SK-N-SH treated with all-trans-retinoic acid at 6 μM for 48 hours (cell line): ENCODE data around the gene LILRA5.
"Not testable (repeated sequence)": the region's sequence is repeated elsewhere in the genome, so short reads cannot be mapped to it uniquely, and the experiment has no call there.

Experiments
- ATAC-seq: fragments of 200-7000 bp; cut with Tn5 transposase; 3 replicates; pipeline ENCODE4 v1.9.1; 2020; ENCODE audit warnings: mild to moderate bottlenecking, moderate library complexity
- CSDC2 ChIP-seq: fragments of 250-450 bp; sonication (Bioruptor Pico); IDR thresholded peaks from 2 replicates; pipeline ENCODE4 v1.5.0; 2020; ENCODE audit warnings: mild to moderate bottlenecking, moderate library complexity
- ESRRG ChIP-seq: fragments of 250-450 bp; sonication (Bioruptor Pico); IDR thresholded peaks from 2 replicates; pipeline ENCODE4 v1.6.1; 2021; ENCODE audit warnings: mild to moderate bottlenecking
- GLIS3 ChIP-seq: fragments of 250-450 bp; sonication (Bioruptor Pico); IDR thresholded peaks from 2 replicates; pipeline ENCODE4 v1.5.0; 2020; ENCODE audit warnings: mild to moderate bottlenecking, moderate library complexity
- ISL1 ChIP-seq: fragments of 250-450 bp; sonication (Bioruptor Pico); IDR thresholded peaks from 2 replicates; pipeline ENCODE4 v2.1.2; 2022; ENCODE audit warnings: mild to moderate bottlenecking, moderate library complexity
- OSR1 ChIP-seq: fragments of 250-450 bp; sonication (Bioruptor Pico); IDR thresholded peaks from 2 replicates; pipeline ENCODE4 v1.8.0; 2022; ENCODE audit warnings: moderate library complexity, mild to moderate bottlenecking, inconsistent platforms
- PPARA ChIP-seq: fragments of 250-450 bp; sonication (Bioruptor Pico); IDR thresholded peaks from 2 replicates; pipeline ENCODE4 v1.5.0; 2020; ENCODE audit warnings: mild to moderate bottlenecking, borderline replicate concordance
- RARB ChIP-seq: fragments of 250-450 bp; sonication (Bioruptor Pico); IDR thresholded peaks from 2 replicates; pipeline ENCODE4 v1.8.0; 2021; ENCODE audit warnings: mild to moderate bottlenecking, moderate library complexity
- SNAI2 ChIP-seq: fragments of 250-450 bp; sonication (Bioruptor Pico); IDR thresholded peaks from 2 replicates; pipeline ENCODE4 v1.5.0; 2020; ENCODE audit warnings: mild to moderate bottlenecking, moderate library complexity
- TCF4 ChIP-seq: fragments of 250-450 bp; sonication (Bioruptor Pico); IDR thresholded peaks from 2 replicates; pipeline ENCODE4 v1.8.0; 2021; ENCODE audit warnings: mild to moderate bottlenecking, moderate library complexity, borderline replicate concordance
- TOX ChIP-seq: fragments of 250-450 bp; sonication (Bioruptor Pico); IDR thresholded peaks from 2 replicates; pipeline ENCODE4 v1.8.0; 2021; ENCODE audit warnings: mild to moderate bottlenecking, moderate library complexity, borderline replicate concordance
- ZFP30 ChIP-seq: fragments of 450-650 bp; formaldehyde crosslinking; IDR thresholded peaks from 2 replicates; pipeline ENCODE4 v1.5.0; 2022; ENCODE audit warnings: mild to moderate bottlenecking, moderate library complexity
- ZNF565 ChIP-seq: fragments of 450-650 bp; formaldehyde crosslinking; conservative IDR thresholded peaks from 2 replicates; pipeline ENCODE4 v1.5.0; 2020; ENCODE audit warnings: low read depth, mild to moderate bottlenecking, moderate library complexity
- ZNF70 ChIP-seq: fragments of 450-650 bp; formaldehyde crosslinking; IDR thresholded peaks from 2 replicates; pipeline ENCODE4 v1.5.0; 2020; ENCODE audit warnings: mild to moderate bottlenecking, moderate library complexity
- TF ChIP-seq, protein P1 (sequence below): fragments of 250-450 bp; sonication (Bioruptor Pico); IDR thresholded peaks from 2 replicates; pipeline ENCODE4 v1.5.1; 2020; ENCODE audit warnings: low read depth, mild to moderate bottlenecking, moderate library complexity
- TF ChIP-seq, protein P2 (sequence below): fragments of 250-450 bp; sonication (Bioruptor Pico); IDR thresholded peaks from 2 replicates; pipeline ENCODE4 v1.8.0; 2020; ENCODE audit warnings: mild to moderate bottlenecking, moderate library complexity, borderline replicate concordance
- TF ChIP-seq, protein P3 (sequence below): fragments of 250-450 bp; sonication (Bioruptor Pico); IDR thresholded peaks from 2 replicates; pipeline ENCODE4 v1.8.0; 2021; ENCODE audit warnings: low read depth, mild to moderate bottlenecking, moderate library complexity, borderline replicate concordance
- TF ChIP-seq, protein P4 (sequence below): fragments of 250-450 bp; sonication (Bioruptor Pico); IDR thresholded peaks from 2 replicates; pipeline ENCODE4 v1.5.1; 2021; ENCODE audit warnings: mild to moderate bottlenecking, moderate library complexity
- TF ChIP-seq, protein P5 (sequence below): fragments of 250-450 bp; sonication (Bioruptor Pico); IDR thresholded peaks from 2 replicates; pipeline ENCODE4 v1.5.0; 2020; ENCODE audit warnings: mild to moderate bottlenecking, moderate library complexity

LILRA5 gene

DNA sequence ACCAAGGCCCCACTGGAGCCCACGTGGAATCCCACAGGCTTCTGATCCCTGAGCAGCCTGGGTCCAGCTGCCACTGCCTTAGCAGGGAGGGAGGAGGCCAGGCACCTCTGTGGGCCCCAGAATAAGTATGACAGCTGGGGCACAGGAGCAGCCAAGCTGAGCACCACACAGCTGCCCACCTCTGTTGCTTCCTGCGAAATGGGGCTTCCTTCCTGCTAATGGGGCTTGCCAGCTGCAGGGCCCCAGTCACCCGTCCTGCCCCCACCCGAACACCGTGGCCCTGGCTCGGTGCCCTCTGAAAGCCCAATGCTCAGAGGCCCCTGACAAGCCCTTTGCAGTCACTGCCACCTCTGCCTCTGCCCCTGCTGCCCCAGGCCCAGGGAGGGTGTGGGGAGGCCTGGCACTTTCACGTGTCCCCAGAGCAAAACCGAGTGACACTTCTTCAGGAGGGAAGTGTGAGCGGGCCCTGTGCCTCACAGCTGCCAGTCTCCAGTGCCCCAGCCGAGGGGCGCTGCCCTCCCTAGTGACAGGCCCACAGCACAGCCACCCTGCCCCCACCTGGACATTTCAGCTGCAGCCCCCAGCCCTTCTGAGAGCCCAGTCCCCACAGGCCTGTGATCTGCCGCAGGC lies 27.4 kb downstream of the LILRA5 start:
- ATAC-seq: not testable (repeated sequence)

DNA sequence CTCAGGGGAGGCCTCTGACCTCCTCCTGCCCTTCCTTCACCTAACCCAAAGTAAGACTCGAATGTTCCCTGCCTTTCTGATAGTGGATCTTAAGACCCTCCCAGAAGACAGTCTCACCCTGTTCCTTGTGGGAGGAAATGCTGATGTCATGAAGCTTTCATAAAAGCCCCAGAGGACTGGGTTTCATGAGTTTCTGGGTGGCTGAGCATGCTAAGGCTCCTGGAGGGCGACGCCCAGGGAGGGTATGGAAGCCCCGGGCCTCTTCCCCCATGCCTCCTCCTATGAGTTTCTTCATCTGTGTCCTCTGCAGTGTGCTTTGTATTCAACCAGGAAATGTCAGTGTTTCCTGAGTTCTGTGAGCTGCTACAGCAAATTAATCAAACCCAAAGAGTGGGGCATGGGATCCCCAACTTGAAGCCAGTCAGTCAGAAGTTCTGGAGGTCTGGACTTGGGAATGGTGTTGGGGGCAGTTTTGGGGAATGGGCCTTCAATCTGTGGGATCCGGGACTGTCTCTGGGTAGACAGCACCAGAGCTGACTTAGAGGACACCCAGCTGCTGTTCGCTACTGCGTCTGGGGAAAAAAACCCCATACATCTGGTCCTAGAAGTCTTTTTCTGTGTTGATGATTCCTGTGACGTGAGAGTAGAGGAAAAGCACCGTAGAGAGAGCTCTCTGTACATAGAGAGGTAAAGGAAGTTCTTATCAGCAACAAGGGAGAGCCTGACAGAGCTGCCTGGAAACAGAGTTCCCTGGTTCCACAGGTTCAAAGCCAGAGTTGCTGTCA lies 30.1 kb downstream of the LILRA5 start:
- TF ChIP-seq GLIS3 (CRISPR knock-in tag): no peak
- TF ChIP-seq, protein P1, sequence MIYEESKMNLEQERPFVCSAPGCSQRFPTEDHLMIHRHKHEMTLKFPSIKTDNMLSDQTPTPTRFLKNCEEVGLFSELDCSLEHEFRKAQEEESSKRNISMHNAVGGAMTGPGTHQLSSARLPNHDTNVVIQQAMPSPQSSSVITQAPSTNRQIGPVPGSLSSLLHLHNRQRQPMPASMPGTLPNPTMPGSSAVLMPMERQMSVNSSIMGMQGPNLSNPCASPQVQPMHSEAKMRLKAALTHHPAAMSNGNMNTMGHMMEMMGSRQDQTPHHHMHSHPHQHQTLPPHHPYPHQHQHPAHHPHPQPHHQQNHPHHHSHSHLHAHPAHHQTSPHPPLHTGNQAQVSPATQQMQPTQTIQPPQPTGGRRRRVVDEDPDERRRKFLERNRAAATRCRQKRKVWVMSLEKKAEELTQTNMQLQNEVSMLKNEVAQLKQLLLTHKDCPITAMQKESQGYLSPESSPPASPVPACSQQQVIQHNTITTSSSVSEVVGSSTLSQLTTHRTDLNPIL (CRISPR knock-in tag): no peak
- no peak for TF ChIP-seq SNAI2 (CRISPR knock-in tag)
- no peak for TF ChIP-seq ISL1 (CRISPR knock-in tag)
- TF ChIP-seq CSDC2 (CRISPR knock-in tag): no peak
- no peak for TF ChIP-seq ZNF565 (CRISPR knock-in tag)
- TF ChIP-seq TOX: no peak
- TF ChIP-seq, protein P2, sequence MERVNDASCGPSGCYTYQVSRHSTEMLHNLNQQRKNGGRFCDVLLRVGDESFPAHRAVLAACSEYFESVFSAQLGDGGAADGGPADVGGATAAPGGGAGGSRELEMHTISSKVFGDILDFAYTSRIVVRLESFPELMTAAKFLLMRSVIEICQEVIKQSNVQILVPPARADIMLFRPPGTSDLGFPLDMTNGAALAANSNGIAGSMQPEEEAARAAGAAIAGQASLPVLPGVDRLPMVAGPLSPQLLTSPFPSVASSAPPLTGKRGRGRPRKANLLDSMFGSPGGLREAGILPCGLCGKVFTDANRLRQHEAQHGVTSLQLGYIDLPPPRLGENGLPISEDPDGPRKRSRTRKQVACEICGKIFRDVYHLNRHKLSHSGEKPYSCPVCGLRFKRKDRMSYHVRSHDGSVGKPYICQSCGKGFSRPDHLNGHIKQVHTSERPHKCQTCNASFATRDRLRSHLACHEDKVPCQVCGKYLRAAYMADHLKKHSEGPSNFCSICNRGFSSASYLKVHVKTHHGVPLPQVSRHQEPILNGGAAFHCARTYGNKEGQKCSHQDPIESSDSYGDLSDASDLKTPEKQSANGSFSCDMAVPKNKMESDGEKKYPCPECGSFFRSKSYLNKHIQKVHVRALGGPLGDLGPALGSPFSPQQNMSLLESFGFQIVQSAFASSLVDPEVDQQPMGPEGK (CRISPR knock-in tag): no peak
- TF ChIP-seq, protein P3, sequence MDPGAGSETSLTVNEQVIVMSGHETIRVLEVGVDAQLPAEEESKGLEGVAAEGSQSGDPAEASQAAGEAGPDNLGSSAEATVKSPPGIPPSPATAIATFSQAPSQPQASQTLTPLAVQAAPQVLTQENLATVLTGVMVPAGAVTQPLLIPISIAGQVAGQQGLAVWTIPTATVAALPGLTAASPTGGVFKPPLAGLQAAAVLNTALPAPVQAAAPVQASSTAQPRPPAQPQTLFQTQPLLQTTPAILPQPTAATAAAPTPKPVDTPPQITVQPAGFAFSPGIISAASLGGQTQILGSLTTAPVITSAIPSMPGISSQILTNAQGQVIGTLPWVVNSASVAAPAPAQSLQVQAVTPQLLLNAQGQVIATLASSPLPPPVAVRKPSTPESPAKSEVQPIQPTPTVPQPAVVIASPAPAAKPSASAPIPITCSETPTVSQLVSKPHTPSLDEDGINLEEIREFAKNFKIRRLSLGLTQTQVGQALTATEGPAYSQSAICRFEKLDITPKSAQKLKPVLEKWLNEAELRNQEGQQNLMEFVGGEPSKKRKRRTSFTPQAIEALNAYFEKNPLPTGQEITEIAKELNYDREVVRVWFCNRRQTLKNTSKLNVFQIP (CRISPR knock-in tag): no peak
- no peak for TF ChIP-seq TCF4
- TF ChIP-seq OSR1 (CRISPR knock-in tag): no peak
- no peak for ATAC-seq

DNA sequence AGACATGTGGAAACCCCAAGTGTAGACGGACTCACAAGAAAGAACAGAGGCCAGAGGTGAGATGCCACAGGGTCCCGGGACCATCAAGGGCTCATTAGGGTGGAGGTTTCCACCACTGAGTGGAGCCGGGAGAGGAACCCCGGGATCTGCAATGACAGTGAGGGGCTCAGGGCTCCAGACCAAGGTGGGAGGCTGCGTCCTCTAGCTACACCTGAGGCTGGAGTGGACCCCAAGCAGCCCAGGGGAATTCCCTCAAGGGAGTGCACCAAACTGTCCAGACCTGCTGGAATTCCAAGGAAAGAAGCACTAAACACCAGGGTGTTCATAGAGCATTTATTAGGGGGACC lies 31.3 kb downstream of the LILRA5 start:
- ATAC-seq: not testable (repeated sequence)

DNA sequence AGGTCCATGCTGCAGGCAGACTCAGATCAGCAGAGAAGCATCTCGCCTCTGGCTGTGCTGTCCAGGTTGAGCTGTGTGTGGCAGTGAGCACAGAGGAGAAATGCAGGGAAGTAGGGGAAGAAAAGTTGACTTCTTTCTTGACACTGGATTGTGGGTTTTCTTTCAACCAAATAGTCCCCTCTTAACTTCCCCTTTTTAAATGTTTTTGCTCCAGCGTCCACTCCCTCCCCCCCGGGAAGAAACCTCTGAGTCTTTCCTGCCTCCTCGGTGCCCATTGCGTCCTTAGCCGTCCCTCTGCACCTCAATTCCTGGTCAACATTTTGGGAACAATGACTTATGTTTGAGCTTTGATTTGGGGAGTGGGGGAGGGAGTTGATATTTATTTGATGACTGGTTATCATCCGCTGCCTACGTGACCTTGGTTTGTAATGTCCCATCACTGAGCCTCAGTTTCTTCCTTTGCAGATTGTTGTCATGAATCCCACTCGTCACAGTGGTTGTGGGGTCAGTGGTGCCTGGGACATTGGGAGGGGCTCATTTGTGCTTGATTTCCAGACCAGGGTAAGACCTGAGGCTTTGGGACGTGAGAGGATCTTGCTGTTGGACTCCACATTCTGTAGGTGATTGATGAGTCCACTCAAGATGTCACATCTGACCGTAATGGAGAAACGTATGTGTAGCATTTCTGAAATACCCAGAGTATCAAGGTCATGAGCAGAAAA lies 31.8 kb downstream of the LILRA5 start, which contains the start of gene LILRB2:
TSS of gene LILRB2 (minus strand) at position 104 of the 722 bp plus-strand sequence. CDS start 614 bp downstream, outside the sequence.
- TF ChIP-seq RARB (CRISPR knock-in tag): no peak
- TF ChIP-seq PPARA: no peak

DNA sequence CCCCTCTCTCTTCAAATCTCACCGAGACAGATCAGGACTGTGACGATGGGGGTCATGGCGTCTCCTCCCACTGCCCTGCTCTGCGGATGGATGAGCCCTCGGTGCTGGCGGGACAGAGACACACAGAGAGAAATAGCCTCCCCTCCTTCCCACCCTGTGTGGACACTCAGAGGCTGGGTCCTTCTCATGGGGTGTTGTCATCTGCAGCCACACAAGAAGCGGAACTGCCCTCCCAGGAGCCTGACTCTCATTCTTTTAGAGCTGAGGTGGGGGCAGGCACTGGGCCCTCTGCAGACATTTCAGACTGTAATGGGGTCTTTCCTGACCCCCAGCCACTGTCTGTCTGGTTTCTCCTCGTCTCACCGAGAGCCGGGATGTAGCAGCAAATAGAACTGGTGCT lies 32.5 kb downstream of the LILRA5 start:
- not testable (repeated sequence) for ATAC-seq

More for the DNA sequence above, 31.8 kb downstream of the LILRA5 start, which contains the start of gene LILRB2:
- ATAC-seq: no peak

DNA sequence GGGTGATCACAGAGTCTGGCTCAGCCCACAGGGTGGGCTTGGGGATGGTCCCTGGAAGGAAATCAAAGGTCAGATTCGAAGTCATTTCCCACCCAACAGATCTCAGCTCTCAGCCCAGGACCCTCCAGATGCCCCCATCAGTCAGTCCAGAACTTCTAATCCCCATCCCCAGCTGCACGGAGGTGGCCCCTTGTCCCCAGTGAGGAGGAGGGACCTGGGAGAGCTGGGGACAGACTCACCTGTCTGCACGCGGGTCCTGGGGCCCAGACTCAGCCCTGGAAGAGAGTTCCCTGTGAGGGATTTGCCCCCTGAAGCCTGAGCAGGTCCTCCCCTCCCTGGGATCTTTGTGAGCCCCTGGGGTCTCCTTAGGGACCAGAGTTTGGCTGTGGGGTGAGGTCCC lies 32.9 kb downstream of the LILRA5 start:
- not testable (repeated sequence) for ATAC-seq

DNA sequence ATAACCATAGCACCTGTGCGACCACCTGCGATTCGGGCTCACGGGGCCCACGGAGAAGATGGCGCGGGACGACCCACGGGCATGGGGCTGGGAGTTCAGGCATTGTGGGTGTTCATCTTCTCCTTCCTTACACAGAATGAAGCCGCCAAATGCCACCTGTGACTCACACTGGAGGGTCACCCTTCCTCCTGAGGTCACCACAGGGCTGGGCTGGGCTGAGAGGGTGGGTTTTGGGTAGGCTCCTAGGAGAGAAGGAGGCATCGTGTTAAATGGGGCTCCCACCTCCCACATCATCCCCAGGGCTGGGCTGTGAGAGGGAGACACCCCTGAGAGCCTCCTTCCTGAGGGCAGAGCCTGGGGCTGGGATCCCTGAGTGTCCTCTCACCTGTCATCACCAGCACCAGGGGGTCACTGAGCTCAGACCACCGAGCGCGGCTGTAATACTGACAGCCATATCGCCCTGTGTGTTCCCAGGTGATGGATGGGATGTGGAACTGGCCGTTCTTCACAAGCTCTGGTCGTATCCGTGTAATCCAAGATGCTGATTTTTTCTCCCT lies 33.5 kb downstream of the LILRA5 start:
- ATAC-seq: no peak
- TF ChIP-seq ESRRG (CRISPR knock-in tag) (no peak), ZNF70 (no peak), RARB (CRISPR knock-in tag) (no peak), ZFP30 (CRISPR knock-in tag) (no peak), TOX (no peak)
- TF ChIP-seq, protein P2 (CRISPR knock-in tag): no peak
- TF ChIP-seq, protein P4, sequence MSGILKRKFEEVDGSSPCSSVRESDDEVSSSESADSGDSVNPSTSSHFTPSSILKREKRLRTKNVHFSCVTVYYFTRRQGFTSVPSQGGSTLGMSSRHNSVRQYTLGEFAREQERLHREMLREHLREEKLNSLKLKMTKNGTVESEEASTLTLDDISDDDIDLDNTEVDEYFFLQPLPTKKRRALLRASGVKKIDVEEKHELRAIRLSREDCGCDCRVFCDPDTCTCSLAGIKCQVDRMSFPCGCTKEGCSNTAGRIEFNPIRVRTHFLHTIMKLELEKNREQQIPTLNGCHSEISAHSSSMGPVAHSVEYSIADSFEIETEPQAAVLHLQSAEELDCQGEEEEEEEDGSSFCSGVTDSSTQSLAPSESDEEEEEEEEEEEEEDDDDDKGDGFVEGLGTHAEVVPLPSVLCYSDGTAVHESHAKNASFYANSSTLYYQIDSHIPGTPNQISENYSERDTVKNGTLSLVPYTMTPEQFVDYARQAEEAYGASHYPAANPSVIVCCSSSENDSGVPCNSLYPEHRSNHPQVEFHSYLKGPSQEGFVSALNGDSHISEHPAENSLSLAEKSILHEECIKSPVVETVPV: no peak
- TF ChIP-seq, protein P5, sequence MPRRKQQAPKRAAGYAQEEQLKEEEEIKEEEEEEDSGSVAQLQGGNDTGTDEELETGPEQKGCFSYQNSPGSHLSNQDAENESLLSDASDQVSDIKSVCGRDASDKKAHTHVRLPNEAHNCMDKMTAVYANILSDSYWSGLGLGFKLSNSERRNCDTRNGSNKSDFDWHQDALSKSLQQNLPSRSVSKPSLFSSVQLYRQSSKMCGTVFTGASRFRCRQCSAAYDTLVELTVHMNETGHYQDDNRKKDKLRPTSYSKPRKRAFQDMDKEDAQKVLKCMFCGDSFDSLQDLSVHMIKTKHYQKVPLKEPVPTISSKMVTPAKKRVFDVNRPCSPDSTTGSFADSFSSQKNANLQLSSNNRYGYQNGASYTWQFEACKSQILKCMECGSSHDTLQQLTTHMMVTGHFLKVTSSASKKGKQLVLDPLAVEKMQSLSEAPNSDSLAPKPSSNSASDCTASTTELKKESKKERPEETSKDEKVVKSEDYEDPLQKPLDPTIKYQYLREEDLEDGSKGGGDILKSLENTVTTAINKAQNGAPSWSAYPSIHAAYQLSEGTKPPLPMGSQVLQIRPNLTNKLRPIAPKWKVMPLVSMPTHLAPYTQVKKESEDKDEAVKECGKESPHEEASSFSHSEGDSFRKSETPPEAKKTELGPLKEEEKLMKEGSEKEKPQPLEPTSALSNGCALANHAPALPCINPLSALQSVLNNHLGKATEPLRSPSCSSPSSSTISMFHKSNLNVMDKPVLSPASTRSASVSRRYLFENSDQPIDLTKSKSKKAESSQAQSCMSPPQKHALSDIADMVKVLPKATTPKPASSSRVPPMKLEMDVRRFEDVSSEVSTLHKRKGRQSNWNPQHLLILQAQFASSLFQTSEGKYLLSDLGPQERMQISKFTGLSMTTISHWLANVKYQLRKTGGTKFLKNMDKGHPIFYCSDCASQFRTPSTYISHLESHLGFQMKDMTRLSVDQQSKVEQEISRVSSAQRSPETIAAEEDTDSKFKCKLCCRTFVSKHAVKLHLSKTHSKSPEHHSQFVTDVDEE (CRISPR knock-in tag): no peak
